Stromal cell of bone marrow (primary cell): ENCODE data around the gene AFG1L.
"Not testable (repeated sequence)": the region's sequence is repeated elsewhere in the genome, so short reads cannot be mapped to it uniquely, and the experiment has no call there.

Experiments
- DNase-seq: peaks from one replicate; pipeline ENCODE4 v3.0.0-alpha.2; 2012; ENCODE audit warnings: low read depth

Gene AFG1L

GRCh38 chr6:108288742-108289141 is 6.1 kb upstream of the AFG1L start:
- DNase-seq, result no peak

DNA sequence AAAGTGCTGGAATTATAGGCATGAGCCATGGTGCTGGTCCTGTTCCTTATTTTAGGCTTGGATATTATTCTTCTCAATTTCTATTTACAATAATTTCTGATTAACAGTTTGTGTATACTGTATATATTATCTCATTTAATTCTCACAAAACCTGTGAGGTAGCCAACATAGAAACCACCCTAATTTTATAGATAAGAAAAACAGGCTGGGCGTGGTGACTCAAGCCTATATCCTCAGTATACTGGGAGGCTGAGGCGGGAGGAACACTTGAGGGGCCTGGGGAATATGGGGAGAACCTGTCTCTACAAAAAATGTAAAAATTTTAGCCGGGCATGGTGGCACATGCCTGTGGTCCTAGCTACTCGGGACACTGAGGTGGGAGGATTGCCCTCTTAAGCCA is 3.8 kb upstream of the AFG1L start:
- no peak for DNase-seq

DNA sequence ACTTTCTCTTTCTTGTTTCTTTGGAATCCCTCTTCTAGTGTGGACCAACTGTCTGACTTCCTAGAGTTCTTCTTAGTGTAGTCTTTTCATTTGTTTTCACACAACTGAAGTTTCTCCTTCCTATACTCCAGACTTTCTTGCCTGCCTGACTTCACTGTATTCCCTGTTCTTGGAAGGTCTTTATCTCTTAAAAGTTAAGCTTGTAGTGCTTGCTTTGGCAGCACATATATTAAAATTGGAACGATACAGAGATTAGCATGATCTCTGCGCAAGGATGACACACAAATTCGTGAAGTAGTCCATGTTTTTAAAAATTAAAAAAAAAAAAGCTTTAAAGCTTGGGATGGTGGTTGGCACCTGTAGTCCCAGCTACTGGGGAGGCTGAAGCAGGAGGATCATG is 2.3 kb upstream of the AFG1L start:
- DNase-seq, result not testable (repeated sequence)

DNA sequence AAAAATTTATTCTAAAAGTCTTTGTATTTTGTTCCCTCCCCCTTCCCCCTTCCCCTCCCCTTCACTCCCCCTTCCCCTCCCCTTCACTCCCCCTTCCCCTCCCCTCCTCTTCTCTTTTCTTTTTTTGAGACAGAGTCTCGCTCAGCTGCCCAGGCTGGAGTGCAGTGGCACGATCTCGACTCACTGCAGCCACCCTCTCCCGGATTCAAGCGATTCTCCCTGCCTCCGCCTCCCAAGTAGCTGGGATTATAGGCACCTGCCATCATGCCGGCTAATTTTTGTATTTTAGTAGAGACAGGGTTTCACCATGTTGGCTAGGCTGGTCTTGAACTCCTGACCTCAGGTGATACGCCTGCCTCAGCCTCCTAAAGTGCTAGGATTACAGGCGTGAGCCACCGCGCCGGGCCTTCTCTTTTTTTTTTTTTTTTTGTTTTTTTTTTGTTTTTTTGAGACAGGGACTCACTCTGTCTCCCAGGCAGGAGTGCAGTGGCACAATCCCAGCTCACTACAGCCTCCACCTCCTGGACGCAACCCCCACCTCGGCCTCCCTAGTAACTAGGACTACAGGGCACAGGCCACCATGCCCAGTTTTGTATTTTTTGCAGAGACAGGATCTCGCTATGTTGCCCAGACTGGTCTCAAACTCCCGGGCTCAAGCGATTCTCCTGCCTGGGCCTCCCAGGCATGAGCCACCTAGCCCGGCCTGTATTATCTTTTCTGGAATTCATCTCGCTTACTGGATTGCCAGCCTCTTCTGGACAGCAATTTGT is 1.1 kb upstream of the AFG1L start:
- DNase-seq, result no peak

- DNase-seq, result no peak
These were observed 542 bp upstream of the AFG1L start for GRCh38 chr6:108294297-108294726.

DNA sequence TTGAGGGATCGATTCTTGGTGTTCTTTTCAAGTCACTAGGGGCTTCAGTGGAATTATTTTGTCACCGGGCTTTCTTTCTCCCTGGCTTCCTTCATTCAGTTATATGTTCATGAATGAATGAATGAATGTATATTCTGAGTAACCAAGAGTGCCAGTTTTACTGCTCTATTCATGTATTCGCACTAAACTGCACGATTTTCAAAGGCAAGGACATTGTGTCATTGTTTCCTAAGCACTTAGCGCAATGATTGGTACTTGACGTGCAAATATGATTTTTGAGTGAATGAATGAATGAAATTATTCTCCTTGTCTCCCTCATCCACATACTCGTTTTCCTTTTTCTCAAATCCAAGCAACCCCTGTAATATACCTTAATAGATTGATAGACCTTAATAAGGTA is 822 bp downstream of the AFG1L start:
- DNase-seq, result no peak

DNA sequence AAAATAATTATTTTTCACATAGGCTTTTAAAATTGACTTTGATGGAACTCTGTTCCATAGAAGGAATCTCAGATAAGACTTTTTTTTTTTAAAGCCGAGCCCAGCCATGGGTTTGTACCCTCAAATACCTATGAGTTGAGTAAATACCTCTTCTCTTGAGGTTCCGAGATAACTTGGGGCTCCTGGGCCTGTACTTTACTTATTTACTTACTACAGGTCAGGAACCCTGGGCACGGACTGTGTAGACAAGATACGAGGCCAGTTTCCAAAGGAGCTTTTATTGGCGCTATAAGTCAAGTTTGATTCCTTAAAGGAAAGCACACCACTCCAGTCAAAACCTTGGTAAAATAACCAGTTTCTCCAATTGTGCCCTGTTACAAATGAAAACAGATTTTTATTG is 7.5 kb downstream of the AFG1L start:
- no peak for DNase-seq

- no peak for DNase-seq
These were observed 9.8 kb downstream of the AFG1L start for GRCh38 chr6:108304646-108305045.

- DNase-seq, result not testable (repeated sequence)
These were observed 13.8 kb downstream of the AFG1L start for GRCh38 chr6:108308641-108309040.

- DNase-seq, result no peak
These were observed 15.0 kb downstream of the AFG1L start for GRCh38 chr6:108309844-108310243.

DNA sequence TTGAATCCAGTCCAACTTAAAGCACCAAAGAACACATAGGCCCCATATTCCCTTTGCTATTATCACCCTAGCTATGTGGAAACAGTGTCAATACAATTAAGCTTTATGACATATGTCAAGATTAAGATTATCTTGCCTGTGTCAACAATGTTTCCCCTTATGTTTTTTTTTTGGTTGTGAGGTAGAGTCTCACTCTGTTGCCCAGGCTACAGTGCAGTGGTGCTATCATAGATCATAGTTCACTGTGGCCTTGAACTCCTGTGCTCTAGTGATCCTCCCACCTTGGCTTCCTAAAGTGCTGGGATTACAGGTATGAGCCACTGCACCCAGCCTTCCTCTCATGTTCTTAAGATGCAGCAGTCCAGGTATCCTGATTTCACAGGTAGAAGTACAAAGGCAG is 17.8 kb downstream of the AFG1L start:
- no peak for DNase-seq

DNA sequence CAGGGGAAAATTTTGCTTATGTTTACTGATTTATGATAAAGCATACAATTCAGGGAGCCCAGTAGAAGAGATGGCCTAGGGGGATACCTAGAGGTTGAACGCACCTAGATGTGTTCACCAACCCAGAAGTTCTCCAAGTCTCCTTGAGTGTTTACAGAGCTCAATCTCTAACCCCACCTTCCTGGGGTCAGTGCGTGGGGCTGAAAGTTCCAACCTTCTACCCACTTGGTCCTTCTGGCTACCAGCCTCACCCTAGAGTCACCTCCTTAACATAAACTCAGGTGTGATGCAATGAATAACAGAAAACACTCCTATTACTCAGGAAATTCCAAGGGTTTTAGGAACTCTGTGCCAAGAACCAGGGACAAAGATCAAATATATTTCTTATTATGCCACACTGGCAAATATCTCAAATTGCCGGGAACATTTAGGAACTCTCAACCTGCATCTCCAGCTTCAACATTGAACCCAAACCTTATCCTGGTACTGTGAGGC is 26.4 kb downstream of the AFG1L start:
- DNase-seq, result no peak

DNA sequence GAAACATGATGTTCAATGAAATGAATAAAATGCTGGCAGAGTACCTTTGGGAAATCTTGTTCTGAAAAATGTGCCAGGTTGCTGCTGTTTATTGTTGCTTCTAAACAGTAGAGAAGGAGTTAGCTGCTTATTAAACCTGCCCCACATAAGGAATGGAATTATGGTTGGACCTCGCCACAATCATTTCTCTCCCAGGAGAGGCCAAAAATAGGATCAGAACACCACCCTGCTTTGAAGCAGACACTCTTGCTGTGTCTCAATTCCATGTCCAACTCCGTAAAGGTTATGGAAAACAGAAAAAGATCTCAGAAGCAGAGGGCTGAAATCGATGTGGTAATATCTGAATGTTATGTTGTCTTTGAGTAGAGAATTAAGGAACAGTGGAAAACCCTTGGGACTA is 27.9 kb downstream of the AFG1L start:
- no peak for DNase-seq

DNA sequence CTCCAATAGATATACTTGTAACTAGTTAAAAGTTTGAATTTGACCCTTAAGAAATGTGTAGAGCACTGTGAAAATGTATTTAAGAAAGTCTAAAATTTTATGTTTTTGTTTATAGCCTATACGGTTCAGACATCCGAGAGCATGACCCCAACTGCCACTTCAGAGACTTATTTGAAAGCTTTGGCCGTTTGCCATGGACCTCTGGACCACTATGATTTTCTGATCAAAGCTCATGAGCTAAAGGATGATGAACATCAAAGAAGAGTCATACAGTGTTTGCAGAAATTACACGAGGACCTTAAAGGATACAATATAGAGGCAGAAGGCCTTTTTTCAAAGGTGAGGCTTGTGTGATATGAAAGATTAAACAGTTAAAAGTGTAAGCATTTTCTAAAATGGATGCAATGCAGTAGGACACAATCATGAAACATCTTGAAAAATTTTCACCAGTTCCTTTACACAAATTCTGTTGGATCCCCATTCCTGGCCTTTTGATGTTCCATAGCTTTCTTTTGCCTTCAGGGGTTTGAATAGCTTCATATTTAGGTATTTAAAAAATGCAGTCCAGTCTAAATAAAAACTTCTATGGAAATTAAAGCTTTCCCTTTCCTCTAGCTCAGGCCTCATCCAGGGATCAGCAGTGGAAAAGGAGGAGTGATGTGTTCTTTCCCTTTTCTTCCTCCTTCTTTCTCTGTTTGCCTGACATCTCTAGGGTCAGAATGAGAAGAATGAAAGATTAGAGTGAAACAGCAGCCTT is 29.0 kb downstream of the AFG1L start:
- DNase-seq, result no peak

DNA sequence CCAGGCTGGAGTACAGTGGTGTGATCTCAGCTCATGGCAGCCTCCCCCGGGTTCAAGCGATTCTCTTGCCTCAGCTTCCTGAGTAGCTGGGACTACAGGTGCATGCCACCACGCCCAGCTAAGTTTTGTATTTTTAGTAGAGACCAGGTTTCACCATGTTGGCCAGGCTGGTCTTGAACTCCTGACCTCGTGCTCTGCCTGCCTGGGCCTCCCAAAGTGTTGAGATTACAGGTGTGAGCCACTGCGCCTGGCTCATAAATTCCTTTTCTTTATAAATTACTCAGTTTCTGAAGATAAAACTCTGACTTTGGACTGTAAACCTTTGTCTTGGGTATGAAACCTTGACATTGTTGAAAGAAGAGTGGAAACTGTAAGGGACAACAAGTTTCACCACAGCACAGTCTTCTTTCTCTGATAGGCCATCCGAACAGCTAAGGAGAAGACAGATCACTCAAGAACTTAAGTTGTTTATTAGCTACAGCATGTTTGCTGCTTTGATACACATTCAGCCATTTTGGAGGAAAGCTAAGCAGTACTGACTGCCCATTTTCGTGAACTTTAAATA is 35.4 kb downstream of the AFG1L start:
- DNase-seq, result not testable (repeated sequence)

DNA sequence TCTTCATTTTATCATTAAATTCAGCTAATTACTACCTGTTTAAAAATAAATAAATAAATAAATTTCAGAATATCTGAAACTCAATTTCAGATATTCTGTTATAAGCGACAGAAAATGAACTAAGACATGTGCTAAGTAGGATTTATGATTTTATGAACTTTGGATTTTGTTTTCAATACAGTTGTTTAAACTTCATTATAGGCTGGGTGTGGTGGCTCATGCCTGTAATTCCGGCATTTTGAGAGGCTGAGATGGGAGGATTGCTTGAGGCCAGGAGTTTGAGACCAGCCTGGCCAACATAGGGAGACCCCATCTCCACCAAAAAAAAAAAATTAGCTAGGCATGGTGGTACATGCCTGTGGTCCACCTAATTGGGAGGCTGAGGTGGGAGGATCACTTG is 36.0 kb downstream of the AFG1L start:
- no peak for DNase-seq

GRCh38 chr6:108331982-108332381 is 37.1 kb downstream of the AFG1L start:
- DNase-seq, result no peak

DNA sequence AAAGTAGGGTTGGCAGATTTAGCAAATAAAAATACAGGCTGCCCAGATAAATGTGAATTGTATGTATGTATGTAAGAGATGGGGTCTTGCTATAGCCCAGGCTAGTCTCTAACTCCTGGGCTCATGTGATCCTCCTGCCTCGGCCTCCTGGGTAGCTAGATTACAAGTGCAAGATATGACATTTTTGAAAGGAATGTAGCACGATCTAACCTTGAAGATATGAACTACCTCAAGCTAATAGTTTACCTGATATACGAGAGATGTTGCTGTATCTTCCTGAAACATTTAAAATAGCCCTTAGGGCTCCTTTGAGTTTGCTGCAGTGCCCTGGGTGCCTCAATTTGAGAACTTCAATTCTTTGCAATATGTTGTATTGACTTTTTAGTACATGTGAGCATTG is 42.1 kb downstream of the AFG1L start:
- no peak for DNase-seq

DNA sequence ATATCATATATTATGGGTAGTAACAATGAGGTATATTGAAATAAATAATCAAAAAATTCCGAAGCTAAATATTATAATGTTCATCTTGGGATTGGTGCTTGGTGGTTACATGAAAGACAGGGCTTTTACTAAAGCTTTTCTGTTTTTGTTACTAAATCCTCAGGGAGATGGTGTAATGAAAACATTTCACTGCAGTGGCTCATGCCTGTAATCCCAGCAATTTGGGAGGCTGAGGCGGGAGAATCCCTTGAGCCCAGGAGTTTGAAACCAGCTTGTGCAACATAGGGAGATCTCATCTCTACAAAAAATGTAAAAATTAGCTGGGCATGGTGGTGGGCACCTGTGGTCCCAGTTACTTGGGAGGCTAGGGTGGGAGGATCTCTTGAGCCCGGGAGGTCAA is 42.9 kb downstream of the AFG1L start:
- peak; percentile 55 for DNase-seq

GRCh38 chr6:108341372-108341771 is 46.5 kb downstream of the AFG1L start:
- DNase-seq, result no peak

DNA sequence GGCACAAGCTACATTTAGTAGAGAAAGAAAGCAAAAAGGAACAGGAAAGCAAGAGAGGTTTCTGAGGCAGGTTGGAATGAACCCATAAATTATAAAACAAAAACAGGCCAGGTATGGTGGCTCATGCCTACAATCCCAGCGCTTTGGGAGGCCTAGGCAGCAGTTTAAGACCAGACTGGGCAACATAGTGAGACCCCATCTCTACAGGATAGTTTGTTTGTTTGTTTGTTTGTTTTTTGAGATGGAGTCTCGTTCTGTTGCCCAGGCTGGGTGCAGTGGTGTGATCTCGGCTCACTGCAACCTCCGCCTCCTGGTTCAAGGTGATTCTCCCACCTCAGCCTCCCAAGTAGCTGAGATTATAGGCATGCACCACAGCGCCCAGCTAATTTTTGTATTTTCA is 49.0 kb downstream of the AFG1L start:
- no peak for DNase-seq

DNA sequence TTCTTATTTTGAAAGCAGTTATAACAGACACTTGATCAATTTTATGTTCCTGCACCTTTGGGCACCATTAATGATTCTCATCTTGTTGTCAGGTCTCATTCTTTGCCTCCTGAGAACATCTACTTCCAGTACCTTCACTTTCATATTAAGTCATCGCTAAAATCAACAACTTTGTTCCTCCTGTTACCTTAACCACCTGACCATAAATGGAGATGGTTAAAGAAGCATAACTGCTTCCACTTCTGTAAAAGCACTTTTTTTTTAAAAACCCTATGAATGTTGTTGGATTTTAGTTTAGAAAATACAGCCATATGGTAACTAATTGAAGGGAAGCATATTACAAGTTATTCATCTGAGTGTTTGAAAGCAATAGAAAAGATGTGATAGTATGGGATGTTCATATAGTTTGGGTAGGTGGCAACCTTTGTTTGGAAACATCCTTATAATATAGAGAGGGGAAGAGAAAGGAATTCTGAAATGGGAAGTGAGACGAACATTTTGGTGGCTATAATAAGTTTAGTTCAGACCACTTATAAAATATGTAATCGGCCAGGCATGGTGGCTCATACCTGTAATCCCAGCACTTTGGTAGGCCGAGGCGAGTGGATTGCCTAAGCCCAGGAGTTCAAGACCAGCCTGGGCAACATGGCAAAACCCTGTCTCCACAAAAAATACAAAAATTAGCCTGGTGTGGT is 53.9 kb downstream of the AFG1L start:
- DNase-seq, result no peak

GRCh38 chr6:108350528-108350927 is 55.7 kb downstream of the AFG1L start:
- DNase-seq, result no peak
